Tibial nerve (tissue), 4 donors: ENCODE measurements around the gene RHOT1.
"Not testable (repeated sequence)": the region's sequence is repeated elsewhere in the genome, so short reads cannot be mapped to it uniquely, and the experiment has no call there.

ENCODE experiments used
- CTCF ChIP-seq, 5 experiments: fragments of 200-600 bp in 3 of 5; fragments of 450-650 bp in 2 of 5; sonication (generic) in 3 of 5; IDR thresholded peaks; one replicate each; pipeline ENCODE4 v1.5.1; 2016 to 2019; ENCODE audit warnings: antibody characterized with exemption in 5 of 5, mild to moderate bottlenecking in 3 of 5, moderate library complexity in 2 of 5
- EP300 ChIP-seq, 2 donors: sonication (generic); formaldehyde crosslinking; IDR thresholded peaks; one replicate each; pipeline ENCODE4 v1.6.1; 2017; ENCODE audit warnings: antibody characterized with exemption in 2 of 2, mild to moderate bottlenecking in 1 of 2
- POLR2A ChIP-seq, 2 donors: fragments of 450-650 bp; IDR thresholded peaks; one replicate each; pipeline ENCODE4 v1.6.1; 2017; ENCODE audit warnings: antibody characterized with exemption in 2 of 2, mild to moderate bottlenecking in 2 of 2, moderate library complexity in 2 of 2

GRCh38 chr17:32144442-32144841 lies 2.1 kb downstream of the RHOT1 start:
- not testable (repeated sequence) for TF ChIP-seq CTCF, EP300, POLR2A (IDR thresholded peaks at IDR 0.05)
